K562 (cell line): Measurements from ENCODE around the gene PTK7. TPM values are rescaled to one million over a fixed set of nuclear protein-coding genes. Genes with fewer than 3 reads are reported as not detected.

Experiments used
- ATAC-seq: fragments of 200-7000 bp; cut with Tn5 transposase; 3 replicates; pipeline ENCODE4 v1.9.1; 2020; ENCODE audit warnings: moderate library complexity
- BruUV-seq: library from RNA; stranded (reverse); fragments of 400-500 nt; replicated peaks from 2 replicates; lab custom pipeline; 2021; lab: Mats Ljungman, UMichigan
- CTCF ChIA-PET: fragments of 300-600 bp; formaldehyde crosslinking; extraction: SDS; loops from one replicate; lab custom pipeline; 2021; ENCODE audit warnings: low intra/inter-chr PET ratio; lab: Yijun Ruan, JAX
- POLR2A ChIA-PET: fragments of 300-600, 350-650 bp; sonication (Branson Sonifier 250); formaldehyde crosslinking; extraction: SDS; loops from one replicate; lab custom pipeline; 2021; ENCODE audit warnings: antibody characterized with exemption, inconsistent platforms; lab: Yijun Ruan, JAX
- DNase-seq, 4 experiments: peaks; one replicate each; pipeline versions ENCODE4 v3.0.0 to v3.0.0-alpha.2; 2011 to 2018; ENCODE audit warnings: low spot score in 3 of 4, mixed read lengths in 3 of 4; ENCODE audit errors: extremely low read depth in 1 of 4
- FAIRE-seq: peaks from 2 replicates; lab custom pipeline; 2011; peaks lifted over from hg19 to GRCh38; lab: Jason Lieb, UNC
- H2AFZ ChIP-seq: 2 replicates; pipeline ENCODE4 v1.6.0; 2011; ENCODE audit warnings: low read depth, low read length, control low read depth, inconsistent platforms
- H3K27ac ChIP-seq: fragments of 200-600 bp; 3 replicates; pipeline ENCODE4 v1.8.0; 2011; ENCODE audit warnings: low read depth, mild to moderate bottlenecking, control low read depth, inconsistent platforms, low read length, moderate library complexity, mixed read lengths; ENCODE audit errors: extremely low read depth
- H3K27me3 ChIP-seq, 2 experiments: fragments of 300-600 bp in 1 of 2; 2 replicates in 1 of 2; 3 replicates in 1 of 2; pipeline versions ENCODE4 v1.6.0 to v1.8.0; 2011; ENCODE audit warnings: inconsistent platforms in 2 of 2, low read length in 2 of 2, mild to moderate bottlenecking in 1 of 2, mixed read lengths in 1 of 2, moderate library complexity in 1 of 2; ENCODE audit not compliant: control insufficient read depth in 2 of 2, insufficient read depth in 2 of 2
- H3K36me3 ChIP-seq: fragments of 300-600 bp; 3 replicates; pipeline ENCODE4 v1.8.0; 2011; ENCODE audit warnings: mild to moderate bottlenecking, low read length, inconsistent platforms; ENCODE audit not compliant: control insufficient read depth, insufficient read depth
- H3K4me1 ChIP-seq, 2 experiments: fragments of 200-600 bp in 1 of 2; replicated peaks in 1 of 2; 2 replicates in 1 of 2; 3 replicates in 1 of 2; pipeline versions ENCODE4 v1.5.1 to v1.8.0; 2011; ENCODE audit warnings: inconsistent platforms in 2 of 2, low read length in 2 of 2, mild to moderate bottlenecking in 1 of 2, mixed read lengths in 1 of 2, moderate library complexity in 1 of 2; ENCODE audit not compliant: control insufficient read depth in 2 of 2, insufficient read depth in 2 of 2
- H3K4me2 ChIP-seq: 2 replicates; pipeline ENCODE4 v1.6.1; 2011; ENCODE audit warnings: low read length, control low read depth, inconsistent platforms, mixed read lengths; ENCODE audit not compliant: insufficient read depth
- H3K4me3 ChIP-seq: fragments of 200-600 bp; sonication (generic), shearing (Covaris generic); 2 replicates; pipeline ENCODE4 v1.5.1; 2016; ENCODE audit warnings: control low read depth, inconsistent platforms
- H3K79me2 ChIP-seq: fragments of 200-600 bp; 3 replicates; pipeline ENCODE4 v1.8.0; 2011; ENCODE audit warnings: low read length, inconsistent platforms; ENCODE audit not compliant: control insufficient read depth, insufficient read depth
- H3K9ac ChIP-seq, 2 experiments: 2 replicates each; pipeline versions ENCODE4 v1.6.0 to v1.6.1; 2011; ENCODE audit warnings: low read depth in 2 of 2, low read length in 2 of 2, control low read depth in 1 of 2, inconsistent platforms in 1 of 2, mild to moderate bottlenecking in 1 of 2, mixed read lengths in 1 of 2; ENCODE audit not compliant: insufficient read depth in 1 of 2
- H3K9me1 ChIP-seq: one replicate; pipeline ENCODE4 v1.6.0; 2011; ENCODE audit warnings: inconsistent platforms, mild to moderate bottlenecking, low read length, moderate library complexity; ENCODE audit not compliant: control insufficient read depth, insufficient read depth
- H3K9me3 ChIP-seq: replicated peaks from 2 replicates; pipeline ENCODE4 v1.5.1; 2011; ENCODE audit warnings: low read depth, low read length, inconsistent platforms; ENCODE audit not compliant: control insufficient read depth, insufficient read depth
- H4K20me1 ChIP-seq: replicated peaks from 2 replicates; pipeline ENCODE4 v1.6.1; 2011; ENCODE audit warnings: low read length, inconsistent platforms, mixed read lengths; ENCODE audit not compliant: control insufficient read depth, insufficient read depth
- BRD4 ChIP-seq: fragments of 200-600 bp; sonication (generic); IDR thresholded peaks from 2 replicates; pipeline ENCODE4 v1.6.1; 2017; ENCODE audit warnings: inconsistent platforms
- CBFA2T3 ChIP-seq: fragments of 450-650 bp; IDR thresholded peaks from 2 replicates; pipeline ENCODE4 v1.6.1; 2017
- FOXK1 ChIP-seq: sonication (generic); formaldehyde crosslinking; IDR thresholded peaks from 2 replicates; pipeline ENCODE4 v1.8.0; 2022; ENCODE audit warnings: missing genetic modification reagents, mild to moderate bottlenecking, borderline replicate concordance
- GABPA ChIP-seq: fragments of 200-800 bp; sonication (Bioruptor generic); conservative IDR thresholded peaks from 2 replicates; pipeline ENCODE4 v1.6.1; 2016; ENCODE audit warnings: low read depth, missing genetic modification characterization, missing compliant biosample characterization
- HMGN3 ChIP-seq: IDR thresholded peaks from 2 replicates; pipeline ENCODE4 v1.6.1; 2011; ENCODE audit warnings: borderline replicate concordance, low read depth, mild to moderate bottlenecking, mixed read lengths, low read length; ENCODE audit not compliant: insufficient read length; ENCODE audit errors: extremely low read depth
- KHSRP ChIP-seq: fragments of 450-650 bp; IDR thresholded peaks from 2 replicates; pipeline ENCODE4 v1.6.1; 2017
- MCM5 ChIP-seq: fragments of 450-650 bp; IDR thresholded peaks from 2 replicates; pipeline ENCODE4 v1.6.1; 2016; ENCODE audit warnings: low read depth
- MTA3 ChIP-seq: fragments of 450-650 bp; formaldehyde crosslinking; IDR thresholded peaks from 2 replicates; pipeline ENCODE4 v1.6.1; 2017; ENCODE audit warnings: mild to moderate bottlenecking, borderline replicate concordance
- PCBP1 ChIP-seq: fragments of 200-400 bp; formaldehyde crosslinking; IDR thresholded peaks from 2 replicates; pipeline ENCODE4 v1.6.1; 2018; ENCODE audit warnings: mild to moderate bottlenecking, low read depth, low read length; ENCODE audit not compliant: poor library complexity, severe bottlenecking
- RBM14 ChIP-seq: fragments of 200-400 bp; formaldehyde crosslinking; IDR thresholded peaks from 2 replicates; pipeline ENCODE4 v1.6.1; 2018; ENCODE audit warnings: low read depth, mild to moderate bottlenecking, low read length, moderate library complexity, borderline replicate concordance; ENCODE audit not compliant: insufficient read depth
- RUNX1 ChIP-seq: sonication (generic); IDR thresholded peaks from 2 replicates; pipeline ENCODE4 v1.6.1; 2016; ENCODE audit warnings: antibody characterized with exemption, low read depth
- SMARCA5 ChIP-seq: fragments of 450-650 bp; IDR thresholded peaks from 2 replicates; pipeline ENCODE4 v1.6.1; 2016
- SNRNP70 ChIP-seq: fragments of 200-400 bp; formaldehyde crosslinking; optimal IDR thresholded peaks from 2 replicates; pipeline ENCODE3; 2017; ENCODE audit warnings: low read depth, low read length
- ZNF165 ChIP-seq: fragments of 250-450 bp; sonication (Bioruptor Pico); IDR thresholded peaks from 2 replicates; pipeline ENCODE4 v1.4.0; 2020; ENCODE audit warnings: borderline replicate concordance
- ZNF444 ChIP-seq: fragments of 250-450 bp; sonication (Bioruptor Pico); IDR thresholded peaks from 2 replicates; pipeline ENCODE4 v1.4.0; 2020; ENCODE audit warnings: mild to moderate bottlenecking, moderate library complexity
- WGBS: fragments of 100-300 bp; shearing (Covaris generic); methylation state at CpG from one replicate; pipeline ENCODE4 v1.1.6; 2016; ENCODE audit warnings: low coverage, mixed read lengths; ENCODE audit not compliant: insufficient coverage; ENCODE audit errors: missing lambda C conversion rate; 5-methylcytosine and 5-hydroxymethylcytosine counted together
- in situ Hi-C: fragments of 300-500 bp; cut with MboI; formaldehyde crosslinking; loops from 4 replicates; pipeline ENCODE4 v1.15.0; 2018; ENCODE audit warnings: inconsistent platforms, mixed read lengths
- intact Hi-C: fragments of 100-400 bp; cut with micrococcal nuclease; formaldehyde crosslinking; loops from 2 replicates; pipeline ENCODE4 v1.14.2; 2022
- polyA plus RNA-seq, 8 experiments: library from polyadenylated mRNA; depleted of rRNA in 4 of 8; stranded (reverse) in 5 of 8; unstranded in 3 of 8; fragments of >200 nt; fragmentation: Nextera tagmentation in 2 of 8; fragmentation: Illumina TruSeq in 1 of 8; extraction: Ambion mirVana in 2 of 8; extraction: Trizol in 1 of 8; gene quantifications; 2 replicates each; pipeline versions ENCODE4 v1.2.1 to v1.2.3, GENCODE V29; 2011 to 2014; ENCODE audit warnings: inconsistent platforms in 1 of 8, missing spikeins in 1 of 8
- total RNA-seq, 7 experiments: library from RNA; depleted of rRNA in 6 of 7; stranded (reverse); fragments of >200 nt in 6 of 7; fragmentation: Illumina TruSeq in 2 of 7; extraction: Trizol in 2 of 7; gene quantifications; 2 replicates each; pipeline versions ENCODE4 v1.2.1 to v1.2.3, GENCODE V29; 2011 to 2021; ENCODE audit warnings: low replicate concordance in 1 of 7
- TF ChIP-seq, protein P1 (sequence below), 2 experiments: IDR thresholded peaks; 2 replicates each; pipeline ENCODE4 v1.6.1; 2012; ENCODE audit warnings: improper control_type of control experiment in 2 of 2, low read depth in 2 of 2, low read length in 2 of 2, borderline replicate concordance in 1 of 2
- TF ChIP-seq, protein P2 (sequence below): IDR thresholded peaks from 2 replicates; pipeline ENCODE4 v1.6.1; 2016; ENCODE audit warnings: missing genetic modification characterization, missing compliant biosample characterization
- TF ChIP-seq, protein P3 (sequence below): fragments of 250-450 bp; sonication (Bioruptor Pico); IDR thresholded peaks from 2 replicates; pipeline ENCODE4 v1.8.0; 2022; ENCODE audit warnings: inconsistent platforms

The PTK7 gene
- total and polyA plus RNA-seq, 9 of the 15 experiments (the other 6 are each of a cell fraction or from before 2014, with no cell fraction given), result 0.20 to 6.8 (median 4.2) TPM

DNA sequence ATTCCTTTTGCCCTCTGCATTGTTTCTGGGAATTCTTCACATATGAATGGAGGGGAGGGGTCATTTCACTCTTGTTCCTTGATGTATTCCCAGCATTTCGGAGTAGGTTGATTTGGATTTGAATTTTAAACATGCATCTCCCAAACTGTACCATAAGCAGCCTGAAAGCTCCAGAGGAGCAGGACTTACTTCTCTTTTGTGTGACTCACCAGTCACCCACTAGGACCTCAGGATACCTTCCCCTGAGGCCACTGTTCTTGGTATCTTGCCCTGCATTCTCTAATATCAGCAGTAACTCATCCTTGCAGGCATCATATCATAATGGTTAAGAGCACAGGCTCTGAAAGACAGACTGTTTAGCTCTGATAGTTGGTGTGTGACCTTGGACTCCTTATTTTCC, 17.6 kb upstream of the PTK7 start:
- BruUV-seq, result no TSS peak
- intact Hi-C loops, result loop anchor here (2.0 kb wide), 1 partner anchor 44 kb away; the partner anchor contains the start of gene KLHDC3
- DNase-seq (no peak), FAIRE-seq (peak; percentile 19), ATAC-seq (no peak)
- in situ Hi-C loops, result no loop called here
- Histone ChIP-seq H2AFZ (no peak overlapping the region), H3K4me2 (peak overlapping the region; percentile 96), H3K79me2 (peaks cover 24% of the 10 kb centered on the region), H3K27ac (peak overlapping the region; percentile 96), H3K9me1 (no peaks in the 10 kb centered on the region), H3K27me3 (no peaks in the 10 kb centered on the region), H3K9me3 (no peaks in the 10 kb centered on the region), H4K20me1 (no peaks in the 10 kb centered on the region), H3K36me3 (peaks cover 46% of the 10 kb centered on the region), H3K4me1 (peaks cover 22% of the 10 kb centered on the region in 2 experiments), H3K4me3 (peak overlapping the region; percentile 88), H3K9ac (peak overlapping the region; percentile 96 to 97)
- WGBS, result 6% methylated on average over 1 of the region's 1 CpG
- POLR2A ChIA-PET, result interaction anchor here (0.6 to 2.4 kb wide), 7 partner anchors 19 to 116 kb away, joined by 3 to 10 read pairs (median 3); partner anchors contain the start of gene RRP36
- CTCF ChIA-PET, result no interaction called here
- TF ChIP-seq SMARCA5 (no peak), RBM14 (no peak), PCBP1 (no peak), CBFA2T3 (peak; percentile 48), MTA3 (no peak), RUNX1 (no peak), HMGN3 (no peak), BRD4 (no peak), KHSRP (no peak), ZNF165 (CRISPR knock-in tag) (no peak), ZNF444 (CRISPR knock-in tag) (no peak), GABPA (no peak), FOXK1 (CRISPR knock-in tag) (0 out of 2 replicates have a peak, but pooled peaks have one; percentile 66), MCM5 (no peak), SNRNP70 (no peak)
- TF ChIP-seq, protein P1, sequence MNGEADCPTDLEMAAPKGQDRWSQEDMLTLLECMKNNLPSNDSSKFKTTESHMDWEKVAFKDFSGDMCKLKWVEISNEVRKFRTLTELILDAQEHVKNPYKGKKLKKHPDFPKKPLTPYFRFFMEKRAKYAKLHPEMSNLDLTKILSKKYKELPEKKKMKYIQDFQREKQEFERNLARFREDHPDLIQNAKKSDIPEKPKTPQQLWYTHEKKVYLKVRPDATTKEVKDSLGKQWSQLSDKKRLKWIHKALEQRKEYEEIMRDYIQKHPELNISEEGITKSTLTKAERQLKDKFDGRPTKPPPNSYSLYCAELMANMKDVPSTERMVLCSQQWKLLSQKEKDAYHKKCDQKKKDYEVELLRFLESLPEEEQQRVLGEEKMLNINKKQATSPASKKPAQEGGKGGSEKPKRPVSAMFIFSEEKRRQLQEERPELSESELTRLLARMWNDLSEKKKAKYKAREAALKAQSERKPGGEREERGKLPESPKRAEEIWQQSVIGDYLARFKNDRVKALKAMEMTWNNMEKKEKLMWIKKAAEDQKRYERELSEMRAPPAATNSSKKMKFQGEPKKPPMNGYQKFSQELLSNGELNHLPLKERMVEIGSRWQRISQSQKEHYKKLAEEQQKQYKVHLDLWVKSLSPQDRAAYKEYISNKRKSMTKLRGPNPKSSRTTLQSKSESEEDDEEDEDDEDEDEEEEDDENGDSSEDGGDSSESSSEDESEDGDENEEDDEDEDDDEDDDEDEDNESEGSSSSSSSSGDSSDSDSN (IDR thresholded peaks at IDR 0.05; ENCODE audit: borderline replicate concordance in 1 of 2, low read depth in 2 of 2, low read length in 2 of 2), result no peak
- TF ChIP-seq, protein P2, sequence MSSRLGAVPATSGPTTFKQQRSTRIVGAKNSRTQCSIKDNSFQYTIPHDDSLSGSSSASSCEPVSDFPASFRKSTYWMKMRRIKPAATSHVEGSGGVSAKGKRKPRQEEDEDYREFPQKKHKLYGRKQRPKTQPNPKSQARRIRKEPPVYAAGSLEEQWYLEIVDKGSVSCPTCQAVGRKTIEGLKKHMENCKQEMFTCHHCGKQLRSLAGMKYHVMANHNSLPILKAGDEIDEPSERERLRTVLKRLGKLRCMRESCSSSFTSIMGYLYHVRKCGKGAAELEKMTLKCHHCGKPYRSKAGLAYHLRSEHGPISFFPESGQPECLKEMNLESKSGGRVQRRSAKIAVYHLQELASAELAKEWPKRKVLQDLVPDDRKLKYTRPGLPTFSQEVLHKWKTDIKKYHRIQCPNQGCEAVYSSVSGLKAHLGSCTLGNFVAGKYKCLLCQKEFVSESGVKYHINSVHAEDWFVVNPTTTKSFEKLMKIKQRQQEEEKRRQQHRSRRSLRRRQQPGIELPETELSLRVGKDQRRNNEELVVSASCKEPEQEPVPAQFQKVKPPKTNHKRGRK (tag), result no peak
- TF ChIP-seq, protein P3, sequence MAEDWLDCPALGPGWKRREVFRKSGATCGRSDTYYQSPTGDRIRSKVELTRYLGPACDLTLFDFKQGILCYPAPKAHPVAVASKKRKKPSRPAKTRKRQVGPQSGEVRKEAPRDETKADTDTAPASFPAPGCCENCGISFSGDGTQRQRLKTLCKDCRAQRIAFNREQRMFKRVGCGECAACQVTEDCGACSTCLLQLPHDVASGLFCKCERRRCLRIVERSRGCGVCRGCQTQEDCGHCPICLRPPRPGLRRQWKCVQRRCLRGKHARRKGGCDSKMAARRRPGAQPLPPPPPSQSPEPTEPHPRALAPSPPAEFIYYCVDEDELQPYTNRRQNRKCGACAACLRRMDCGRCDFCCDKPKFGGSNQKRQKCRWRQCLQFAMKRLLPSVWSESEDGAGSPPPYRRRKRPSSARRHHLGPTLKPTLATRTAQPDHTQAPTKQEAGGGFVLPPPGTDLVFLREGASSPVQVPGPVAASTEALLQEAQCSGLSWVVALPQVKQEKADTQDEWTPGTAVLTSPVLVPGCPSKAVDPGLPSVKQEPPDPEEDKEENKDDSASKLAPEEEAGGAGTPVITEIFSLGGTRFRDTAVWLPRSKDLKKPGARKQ (CRISPR knock-in tag), result no peak
